ENCODE measurements around the gene DEFB119. TPM values are rescaled to one million over a fixed set of nuclear protein-coding genes. Genes with fewer than 3 reads are reported as not detected.
"Not testable (repeated sequence)": the region's sequence is repeated elsewhere in the genome, so short reads cannot be mapped to it uniquely, and the experiment has no call there.

Gene DEFB119
- total RNA-seq, 1 experiment from 2014 or later, result not detected

GRCh38 chr20:31430568-31431115 is 40.3 kb upstream of the DEFB119 start:
- no peak overlapping the region for H3K4ac ChIP-seq (ENCODE audit: low read depth, low read length)
- H3T11ph ChIP-seq (ENCODE audit: low read length), result no peak overlapping the region
- H3K79me1 ChIP-seq (ENCODE audit: insufficient read depth, low read depth, low read length, poor library complexity, severe bottlenecking), result no peaks in the 10 kb centered on the region
- no peaks in the 10 kb centered on the region for H4K20me1 ChIP-seq (ENCODE audit: control insufficient read depth, insufficient read depth, insufficient read length)
- no peak overlapping the region for H3K23ac ChIP-seq (ENCODE audit: insufficient read length, low read depth, low read length)
- H3K4me1 Mint-ChIP-seq, result no peaks in the 10 kb centered on the region
- H2AFZ ChIP-seq (ENCODE audit: low read length), result no peak overlapping the region
- H4K91ac ChIP-seq (ENCODE audit: insufficient read length, low read depth, low read length), result no peak overlapping the region
- H3K9me3 Mint-ChIP-seq, result peaks cover 58 to 65% of the 10 kb centered on the region in 2 experiments
- DNase-seq, result no peak
- peaks cover 5% of the 10 kb centered on the region for H3K27me3 Mint-ChIP-seq (ENCODE audit: low read depth)
- no peak overlapping the region for H2AK5ac ChIP-seq (ENCODE audit: insufficient read length, low read length)
- no peak overlapping the region for H4K5ac ChIP-seq (ENCODE audit: insufficient read length, low read depth, low read length)
- peaks cover 0 to 21% (median 2%) of the 10 kb centered on the region in 3 experiments; a peak in 4 of 7 replicates for H3K36me3 Mint-ChIP-seq (ENCODE audit: insufficient read depth in 1 of 3, low read depth in 3 of 3)
- H3K79me2 ChIP-seq (ENCODE audit: insufficient read depth, low read length), result no peaks in the 10 kb centered on the region
- H3K4me1 ChIP-seq (ENCODE audit: insufficient read depth, low read length), result no peaks in the 10 kb centered on the region
- H2BK20ac ChIP-seq (ENCODE audit: low read depth, low read length, poor library complexity, severe bottlenecking), result no peak overlapping the region
- no peak overlapping the region for H2BK5ac ChIP-seq (ENCODE audit: insufficient read length, low read length)
- H2BK120ac ChIP-seq (ENCODE audit: low read depth, low read length, poor library complexity, severe bottlenecking), result no peak overlapping the region
- no peak overlapping the region for H4K8ac ChIP-seq (replicated peaks; ENCODE audit: insufficient read length, low read depth, low read length)
- no peak overlapping the region for H3K18ac ChIP-seq (ENCODE audit: insufficient read length, low read depth, low read length)
- no peak for TF ChIP-seq CTCF (conservative IDR thresholded peaks at IDR 0.05)
- no peaks in the 10 kb centered on the region for H3K27me3 ChIP-seq (ENCODE audit: insufficient read depth, low read length)
- H3K9ac ChIP-seq (ENCODE audit: extremely low read depth, insufficient read length, low read length), result no peak overlapping the region
- H3K27ac ChIP-seq (ENCODE audit: insufficient read length, low read depth, low read length), result no peak overlapping the region
- no peak overlapping the region for H3K56ac ChIP-seq (ENCODE audit: insufficient read length, low read depth, low read length)
- no peak overlapping the region for H3K27ac Mint-ChIP-seq
- no CpG with 5 or more reads among the region's 4 CpGs for WGBS (ENCODE audit: extremely low coverage, insufficient read length, low lambda C conversion rate)
- H2BK12ac ChIP-seq (ENCODE audit: insufficient read length, low read depth, low read length), result no peak overlapping the region
- H3K23me2 ChIP-seq (ENCODE audit: insufficient read length, low read depth, low read length, poor library complexity, severe bottlenecking), result no peaks in the 10 kb centered on the region
- no peak overlapping the region for H2BK15ac ChIP-seq (ENCODE audit: low read depth, low read length)
- no peak overlapping the region for H3K14ac ChIP-seq (ENCODE audit: insufficient read depth, low read length)
- no peak overlapping the region for H3K4me2 ChIP-seq (ENCODE audit: insufficient read depth, insufficient read length, low read length)
- no peak overlapping the region for H3K4me3 Mint-ChIP-seq
- H3K9me3 ChIP-seq (ENCODE audit: control insufficient read depth, low read depth, low read length), result peaks cover 26% of the 10 kb centered on the region

GRCh38 chr20:31427576-31427975 is 37.2 kb upstream of the DEFB119 start:
- peaks cover 59 to 67% of the 10 kb centered on the region in 2 experiments for H3K9me3 Mint-ChIP-seq
- H3K4me3 Mint-ChIP-seq; H3K4me1 ChIP-seq (ENCODE audit: insufficient read depth, low read length): not testable (repeated sequence)

More at GRCh38 chr20:31427576-31427975, 37.2 kb upstream of the DEFB119 start:
- peaks cover 0 to 26% (median 5%) of the 10 kb centered on the region in 3 experiments; a peak in 5 of 7 replicates for H3K36me3 Mint-ChIP-seq (ENCODE audit: insufficient read depth in 1 of 3, low read depth in 3 of 3)
- not testable (repeated sequence) for H3K27me3 ChIP-seq (ENCODE audit: insufficient read depth, low read length); H3K4me2 ChIP-seq (ENCODE audit: insufficient read depth, insufficient read length, low read length); H3K79me1 ChIP-seq (ENCODE audit: insufficient read depth, low read depth, low read length, poor library complexity, severe bottlenecking); H2BK15ac ChIP-seq (ENCODE audit: low read depth, low read length); H2AK5ac ChIP-seq (ENCODE audit: insufficient read length, low read length); H2AFZ ChIP-seq (ENCODE audit: low read length); H3K27ac ChIP-seq (ENCODE audit: insufficient read length, low read depth, low read length); DNase-seq; H2BK12ac ChIP-seq (ENCODE audit: insufficient read length, low read depth, low read length); H2BK5ac ChIP-seq (ENCODE audit: insufficient read length, low read length); H3K4ac ChIP-seq (ENCODE audit: low read depth, low read length); H4K8ac ChIP-seq (replicated peaks; ENCODE audit: insufficient read length, low read depth, low read length); H3K27ac Mint-ChIP-seq; H3K79me2 ChIP-seq (ENCODE audit: insufficient read depth, low read length); H4K91ac ChIP-seq (ENCODE audit: insufficient read length, low read depth, low read length); H3K23ac ChIP-seq (ENCODE audit: insufficient read length, low read depth, low read length); H3K27me3 Mint-ChIP-seq (ENCODE audit: low read depth); H2BK120ac ChIP-seq (ENCODE audit: low read depth, low read length, poor library complexity, severe bottlenecking); H3K56ac ChIP-seq (ENCODE audit: insufficient read length, low read depth, low read length); H3T11ph ChIP-seq (ENCODE audit: low read length); H4K5ac ChIP-seq (ENCODE audit: insufficient read length, low read depth, low read length); H3K9ac ChIP-seq (ENCODE audit: extremely low read depth, insufficient read length, low read length); H3K14ac ChIP-seq (ENCODE audit: insufficient read depth, low read length); H3K18ac ChIP-seq (ENCODE audit: insufficient read length, low read depth, low read length); H4K20me1 ChIP-seq (ENCODE audit: control insufficient read depth, insufficient read depth, insufficient read length); H3K4me1 Mint-ChIP-seq; H3K23me2 ChIP-seq (ENCODE audit: insufficient read length, low read depth, low read length, poor library complexity, severe bottlenecking); H2BK20ac ChIP-seq (ENCODE audit: low read depth, low read length, poor library complexity, severe bottlenecking)
- H3K9me3 ChIP-seq (ENCODE audit: control insufficient read depth, low read depth, low read length), result peaks cover 34% of the 10 kb centered on the region
- WGBS (ENCODE audit: extremely low coverage, insufficient read length, low lambda C conversion rate), result no CpG with 5 or more reads among the region's 31 CpGs
